Stimulated activated CD8-positive, alpha-beta memory T cell treated with anti-CD3 and anti-CD28 coated beads, Interleukin-4, amount 100 ng/mL, for 24 hours (primary cell): Measurements from ENCODE around the gene POU2F3.

Experiments
- DNase-seq: peaks from one replicate; pipeline ENCODE4 v3.0.0-alpha.2; 2020; ENCODE audit warnings: low read depth

The POU2F3 gene

DNA sequence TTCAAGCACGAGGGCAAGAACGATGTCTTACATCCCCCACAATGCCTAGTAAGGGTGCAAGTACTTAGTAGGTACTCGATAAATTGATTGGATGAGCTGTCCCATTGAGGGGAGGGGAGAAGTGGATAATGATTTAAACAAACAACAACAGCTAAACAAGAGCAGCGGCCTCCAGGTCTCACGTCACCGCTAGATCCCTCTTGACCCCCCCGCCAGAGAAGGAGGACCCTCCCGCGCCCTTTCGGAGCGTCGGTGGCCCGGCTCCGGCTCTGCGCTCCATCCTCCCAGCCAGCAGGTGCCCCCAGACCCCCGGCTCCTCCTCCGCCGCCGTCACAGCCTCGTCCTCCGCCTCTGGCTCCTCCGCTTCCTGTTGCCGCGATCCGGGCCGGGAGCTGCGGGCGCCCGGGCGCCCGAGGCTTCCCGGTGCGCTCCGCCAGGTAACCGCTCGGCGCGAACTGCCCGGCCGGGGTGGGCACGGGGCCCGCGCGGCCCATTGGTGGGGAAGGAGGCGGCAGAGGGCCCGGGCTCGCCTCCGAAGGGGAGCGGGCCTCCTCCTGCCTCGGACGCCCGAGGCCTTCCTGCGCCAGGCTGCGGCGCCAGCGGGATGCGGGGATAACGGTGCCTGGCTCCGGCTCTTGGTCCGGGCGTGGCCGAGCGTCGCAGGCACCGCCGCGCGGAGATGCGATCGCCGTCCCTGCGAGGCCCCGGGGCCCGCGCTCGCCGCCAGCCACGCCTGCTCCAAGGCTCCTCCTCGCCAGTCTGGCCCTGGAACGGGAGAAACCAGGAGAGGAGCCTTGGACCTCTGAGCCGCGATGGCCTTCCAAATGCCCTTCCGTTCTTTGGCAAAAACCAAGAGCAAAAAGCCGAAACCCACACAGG lies 85.2 kb downstream of the POU2F3 start, which contains the start of gene TLCD5:
TLCD5 (plus strand) TSS at position 368 of the 879 bp plus-strand sequence. CDS start 2,143 bp downstream, outside the sequence.
- DNase-seq: no peak

DNA sequence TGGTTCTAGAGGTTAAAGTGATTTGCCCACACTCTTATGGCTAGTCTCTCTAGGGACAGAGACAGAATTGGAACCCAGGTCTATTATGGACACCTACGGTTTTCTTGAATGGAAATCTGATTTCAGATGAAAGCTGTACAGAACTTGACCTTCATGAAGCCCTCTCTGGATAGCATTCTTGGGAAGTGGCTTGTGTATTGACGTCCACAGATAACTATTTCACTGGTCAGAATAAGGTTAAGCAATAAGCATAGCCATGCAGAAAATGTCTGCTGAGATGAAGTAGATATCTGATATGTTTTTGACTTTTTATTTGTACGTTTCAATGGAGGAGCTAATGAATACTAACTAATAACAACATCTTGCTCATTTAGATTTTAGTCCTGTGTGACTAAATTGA lies 86.3 kb downstream of the POU2F3 start:
- no peak for DNase-seq

DNA sequence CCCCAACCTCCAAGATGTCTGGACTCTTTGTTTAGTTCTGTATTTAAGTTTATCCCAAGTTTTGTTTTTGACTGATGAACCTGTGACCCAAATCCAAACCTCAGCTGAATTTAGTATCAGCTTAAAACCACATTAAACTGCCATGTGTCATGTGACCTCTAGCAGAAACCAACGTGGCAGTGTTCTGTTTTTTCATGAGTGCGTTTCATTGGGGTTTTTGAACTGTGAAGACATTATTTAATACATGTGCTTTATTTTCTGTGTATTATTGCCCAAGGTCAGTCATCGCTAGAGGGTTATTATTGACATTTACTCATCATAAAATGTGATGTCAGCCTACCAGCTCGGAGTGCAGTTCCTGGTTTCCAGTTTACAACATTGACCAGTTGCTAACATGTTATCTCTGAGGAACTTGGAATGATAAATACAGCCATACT lies 86.9 kb downstream of the POU2F3 start:
- no peak for DNase-seq

DNA sequence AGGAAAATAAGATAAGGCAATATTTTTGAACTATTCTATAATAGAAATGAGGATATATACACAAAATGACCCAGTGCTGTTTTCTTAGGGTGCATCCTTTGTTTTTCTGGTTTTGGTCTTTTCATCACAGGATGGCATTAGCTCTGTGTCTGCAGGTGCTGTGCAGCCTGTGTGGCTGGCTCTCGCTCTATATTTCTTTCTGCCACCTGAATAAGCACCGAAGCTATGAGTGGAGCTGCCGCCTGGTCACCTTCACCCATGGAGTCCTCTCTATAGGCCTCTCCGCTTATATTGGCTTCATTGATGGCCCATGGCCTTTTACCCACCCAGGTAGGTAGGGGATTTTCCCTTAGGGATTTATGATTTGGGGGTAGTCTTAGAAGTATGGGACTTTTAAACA lies 87.4 kb downstream of the POU2F3 start:
- no peak for DNase-seq

DNA sequence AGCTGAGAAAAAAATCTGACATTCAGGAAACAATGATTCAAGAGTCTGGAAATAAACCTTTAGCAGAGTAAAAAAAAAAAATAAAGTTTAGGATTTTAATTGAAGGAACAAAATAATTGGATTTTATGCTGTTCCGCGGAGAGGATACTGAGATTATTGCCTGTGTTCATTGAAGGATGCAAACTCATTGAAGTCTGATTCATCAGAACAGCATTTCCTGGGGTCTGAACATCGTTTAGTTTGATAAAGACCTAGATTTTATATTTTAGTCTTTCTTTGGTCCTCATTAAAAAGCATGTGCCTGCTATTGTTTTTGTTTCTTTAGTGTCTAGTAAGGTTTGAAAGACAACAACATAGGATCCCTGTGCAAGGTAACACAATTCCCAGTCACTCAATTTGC lies 89.6 kb downstream of the POU2F3 start:
- no peak for DNase-seq

DNA sequence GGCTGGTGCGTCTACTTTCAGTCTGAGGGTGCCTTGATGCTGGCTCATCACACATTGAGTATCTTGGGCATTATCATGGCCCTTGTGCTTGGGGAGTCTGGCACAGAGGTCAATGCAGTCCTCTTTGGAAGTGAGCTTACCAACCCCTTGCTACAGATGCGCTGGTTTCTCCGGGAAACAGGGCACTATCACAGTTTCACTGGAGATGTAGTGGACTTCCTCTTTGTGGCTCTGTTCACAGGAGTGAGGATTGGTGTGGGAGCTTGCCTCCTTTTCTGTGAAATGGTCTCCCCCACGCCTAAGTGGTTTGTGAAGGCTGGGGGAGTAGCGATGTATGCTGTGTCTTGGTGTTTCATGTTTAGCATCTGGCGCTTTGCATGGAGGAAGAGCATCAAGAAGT lies 90.1 kb downstream of the POU2F3 start:
- DNase-seq: no peak

DNA sequence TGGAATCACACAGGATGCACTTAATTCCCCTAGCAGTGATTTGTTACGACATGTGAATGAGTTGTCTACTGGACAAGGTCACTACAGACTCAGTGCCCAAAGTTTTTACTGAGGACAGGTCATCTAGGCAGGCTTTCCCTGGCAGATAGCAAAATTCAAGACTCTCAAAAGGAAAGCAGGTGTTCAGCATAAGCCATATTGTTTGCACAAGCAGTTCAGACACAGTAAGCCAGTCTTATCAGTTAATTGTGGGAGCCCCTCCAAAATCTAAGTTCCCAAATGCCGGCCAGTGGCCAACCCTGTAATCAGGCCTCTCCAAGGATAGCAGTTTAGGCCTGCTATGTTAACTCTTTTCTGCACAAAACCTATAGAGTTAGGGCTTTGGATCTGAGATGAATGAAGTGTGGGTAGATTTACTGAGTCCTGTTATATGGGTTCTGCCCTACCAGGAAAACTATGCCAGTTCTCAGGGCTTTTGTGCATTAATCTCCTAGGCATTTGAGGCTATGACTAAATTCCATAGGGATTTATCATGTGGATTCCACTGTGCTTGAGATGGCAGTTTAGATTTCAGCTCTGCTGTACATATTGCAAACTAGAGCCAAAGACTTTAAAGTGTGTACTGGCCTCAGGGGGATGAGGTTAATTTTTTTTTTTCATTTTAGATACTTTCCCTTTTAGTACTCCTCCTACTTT lies 91.5 kb downstream of the POU2F3 start:
- DNase-seq: no peak

DNA sequence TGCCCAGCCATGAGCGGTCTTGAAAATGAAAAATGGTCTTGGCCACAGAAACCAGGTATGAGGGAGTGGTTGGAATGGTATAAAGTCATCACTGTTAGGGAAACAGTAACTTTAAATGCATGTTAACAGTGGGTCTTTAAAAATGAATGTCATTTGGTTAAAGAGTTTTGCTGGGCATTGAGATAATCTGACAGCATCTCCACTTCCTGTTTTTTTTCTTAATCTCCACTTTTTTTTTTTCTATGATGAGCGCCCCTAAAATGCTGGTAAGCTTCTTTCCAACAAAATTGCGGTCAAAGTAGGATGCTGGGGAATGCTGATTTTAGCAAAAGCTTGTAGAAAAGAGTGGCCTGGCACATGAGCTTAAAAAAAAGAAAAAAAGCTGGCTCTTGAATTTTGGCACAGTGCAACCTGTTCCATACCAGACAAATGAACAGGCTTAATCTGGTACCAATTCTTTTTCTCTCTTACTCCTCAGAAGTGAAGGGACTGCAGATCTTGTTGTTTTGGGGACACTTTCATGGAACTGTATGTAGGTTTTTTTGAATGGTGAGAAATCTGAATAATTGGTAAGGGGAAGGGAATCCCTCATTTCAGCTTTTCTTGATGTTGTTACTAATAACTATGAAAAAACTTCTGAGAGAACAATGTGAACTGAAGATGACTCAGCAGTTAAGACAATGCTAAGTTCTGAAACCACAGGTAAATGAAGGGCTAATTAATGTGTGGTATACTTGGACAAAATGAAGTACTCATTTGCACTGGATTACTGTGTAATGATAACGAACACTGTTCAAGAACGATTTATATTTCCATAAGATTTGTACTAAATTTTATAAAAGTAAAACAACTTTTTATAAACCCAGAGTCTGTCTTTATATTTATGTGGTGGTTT lies 93.1 kb downstream of the POU2F3 start:
- no peak for DNase-seq

DNA sequence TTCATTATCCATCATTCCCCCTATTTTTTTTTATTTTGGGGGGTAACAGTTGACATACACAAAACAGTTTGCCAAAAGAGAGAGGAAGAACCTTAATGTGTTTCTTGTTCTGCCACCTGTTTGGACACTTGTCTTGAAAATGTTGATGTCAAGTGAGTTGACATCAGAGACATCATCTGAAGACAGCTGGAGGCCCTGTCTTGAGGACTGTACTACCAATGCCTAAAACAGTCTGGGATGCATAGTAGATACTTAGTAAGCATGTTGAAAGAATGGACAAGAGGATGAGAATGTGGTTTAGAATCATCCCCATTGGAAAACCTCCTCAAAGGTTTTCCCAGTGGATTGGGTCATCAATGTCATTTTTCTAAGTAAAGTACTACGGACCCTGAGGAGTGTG lies 93.9 kb downstream of the POU2F3 start:
- no peak for DNase-seq

DNA sequence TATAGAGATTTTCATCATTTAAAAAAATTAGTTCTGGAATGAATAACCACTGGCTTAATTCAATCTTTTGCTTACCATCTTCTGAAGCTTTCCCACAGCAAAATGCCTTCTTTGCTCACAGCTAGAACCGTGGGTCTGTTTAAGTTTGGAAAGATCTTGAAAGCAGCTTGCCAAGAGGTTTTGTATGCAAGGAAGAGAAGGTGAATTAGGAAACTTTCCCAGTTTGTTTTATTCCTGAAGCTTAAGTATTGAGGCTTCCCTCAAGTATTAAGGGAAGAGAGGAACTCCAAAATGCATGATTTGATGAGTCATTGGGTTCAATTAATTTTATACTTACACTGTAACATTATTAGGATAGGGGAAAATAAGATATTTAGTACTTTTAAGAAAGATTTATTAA lies 94.4 kb downstream of the POU2F3 start:
- DNase-seq: no peak

DNA sequence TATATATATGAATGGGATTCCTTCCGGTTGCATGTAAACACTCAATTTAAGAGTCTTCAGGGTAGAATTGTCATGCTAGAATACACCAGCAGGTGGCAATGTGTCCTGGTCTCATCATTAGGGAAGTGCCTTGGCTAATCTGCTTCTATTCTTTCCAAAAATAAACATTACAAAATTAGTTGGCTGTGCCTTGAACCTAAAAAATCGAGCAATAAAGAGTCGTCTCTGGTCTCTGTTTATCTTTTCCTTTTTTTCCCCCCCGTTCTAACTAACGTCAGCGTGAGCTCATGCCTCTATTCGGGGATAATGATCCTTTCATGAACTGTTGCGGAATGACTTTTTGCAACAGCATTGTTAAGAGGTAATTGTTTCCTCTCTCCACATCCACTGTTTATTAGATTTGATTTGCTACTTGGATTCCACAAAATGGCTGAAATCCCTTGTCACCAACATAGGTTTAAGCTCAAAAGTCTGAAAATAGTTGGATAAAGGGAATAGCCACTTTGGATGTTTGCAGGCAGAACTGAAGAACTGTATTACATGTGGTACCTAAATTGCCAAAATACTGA lies 95.0 kb downstream of the POU2F3 start:
- DNase-seq: no peak

DNA sequence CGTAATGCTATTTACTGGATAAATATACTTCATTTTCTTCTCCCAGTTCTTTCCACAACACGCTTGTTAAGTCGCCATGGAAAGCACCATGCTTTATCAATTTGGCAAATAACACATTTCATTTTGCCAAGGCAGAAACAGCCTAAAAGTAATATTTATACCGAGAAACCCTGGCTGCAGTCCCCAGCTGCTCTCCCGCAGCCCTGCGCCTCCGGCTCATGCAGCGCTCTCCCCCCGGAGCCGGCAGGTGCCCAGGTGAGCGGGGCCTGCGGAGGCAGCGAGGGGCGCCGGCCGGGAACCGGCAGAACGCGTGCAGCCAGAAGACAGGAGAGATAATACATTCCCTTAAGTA lies 95.6 kb downstream of the POU2F3 start:
- no peak for DNase-seq

DNA sequence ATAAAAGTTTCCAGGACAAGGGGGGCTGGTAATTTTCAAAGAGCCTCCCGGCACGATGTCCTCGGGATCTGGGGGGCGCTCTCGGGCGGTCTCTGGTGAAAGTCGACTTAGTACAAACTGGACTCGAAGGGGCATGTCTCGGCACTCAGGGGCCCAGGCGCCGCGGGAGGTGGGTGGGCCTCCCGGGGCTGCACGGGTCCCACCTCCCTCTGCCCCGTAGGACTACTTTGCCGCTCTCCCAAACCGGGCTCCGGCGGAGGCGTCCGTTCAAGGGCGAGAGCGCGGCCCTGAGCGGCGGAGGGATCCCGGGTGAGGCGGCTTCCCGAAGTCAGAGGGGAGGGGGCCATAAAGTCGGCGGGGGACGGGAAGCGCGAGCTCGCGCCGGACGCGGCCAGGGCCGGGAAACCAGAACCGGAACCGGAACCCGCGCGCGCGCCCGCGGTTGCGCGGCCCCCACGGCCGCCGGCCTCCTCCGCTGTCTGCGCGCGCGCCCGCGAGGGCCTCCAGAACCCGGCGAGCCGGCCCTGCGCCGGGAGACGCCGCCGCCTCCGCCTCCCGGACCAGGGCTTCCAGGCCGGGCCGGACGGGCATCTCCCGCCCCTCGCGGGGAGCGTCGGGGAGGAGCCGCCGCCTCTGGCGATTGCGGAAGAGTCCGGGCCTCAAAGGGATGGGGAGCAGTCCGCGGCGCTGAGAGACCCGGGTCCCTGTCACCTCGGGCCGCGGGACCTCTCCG lies 96.1 kb downstream of the POU2F3 start, which contains the start of gene ARHGEF12:
ARHGEF12 (plus strand) TSS at position 506 of the 733 bp plus-strand sequence. CDS start 831 bp downstream, outside the sequence.
- DNase-seq: peak; percentile 77

DNA sequence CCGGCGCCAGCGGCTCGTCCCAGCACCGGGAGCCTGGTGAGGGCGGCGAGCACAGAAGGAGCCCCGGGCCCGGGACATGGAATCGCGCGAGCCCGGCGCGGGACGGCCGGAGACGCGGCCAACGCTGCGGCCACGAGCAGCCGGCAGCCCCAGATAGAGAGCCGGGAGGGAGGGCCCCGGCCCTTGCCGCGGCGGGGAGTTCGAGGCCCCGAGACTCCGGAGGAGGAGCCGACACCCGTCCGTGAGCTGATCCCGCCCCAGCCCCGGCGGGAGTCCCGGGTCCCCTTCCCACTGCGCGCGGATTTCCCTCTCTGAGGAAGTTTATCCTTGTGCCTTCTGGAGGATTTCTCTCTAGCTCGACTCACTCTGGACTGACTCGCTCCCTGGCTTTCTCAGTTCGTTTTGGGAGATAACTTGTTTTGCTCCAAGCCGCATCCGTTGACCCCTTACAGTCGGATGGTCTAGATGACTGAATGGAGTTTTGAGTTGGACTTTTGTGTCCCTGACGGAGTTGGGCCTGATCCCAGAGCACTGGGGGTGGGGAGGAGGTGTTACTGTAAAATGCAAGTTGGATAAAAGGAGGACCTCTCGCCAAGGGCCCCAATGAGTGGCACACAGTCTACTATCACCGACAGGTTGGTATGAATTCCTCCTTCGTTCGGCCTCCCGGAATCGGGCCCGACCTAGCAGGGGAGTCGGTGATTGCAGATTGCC lies 96.9 kb downstream of the POU2F3 start:
- no peak for DNase-seq

DNA sequence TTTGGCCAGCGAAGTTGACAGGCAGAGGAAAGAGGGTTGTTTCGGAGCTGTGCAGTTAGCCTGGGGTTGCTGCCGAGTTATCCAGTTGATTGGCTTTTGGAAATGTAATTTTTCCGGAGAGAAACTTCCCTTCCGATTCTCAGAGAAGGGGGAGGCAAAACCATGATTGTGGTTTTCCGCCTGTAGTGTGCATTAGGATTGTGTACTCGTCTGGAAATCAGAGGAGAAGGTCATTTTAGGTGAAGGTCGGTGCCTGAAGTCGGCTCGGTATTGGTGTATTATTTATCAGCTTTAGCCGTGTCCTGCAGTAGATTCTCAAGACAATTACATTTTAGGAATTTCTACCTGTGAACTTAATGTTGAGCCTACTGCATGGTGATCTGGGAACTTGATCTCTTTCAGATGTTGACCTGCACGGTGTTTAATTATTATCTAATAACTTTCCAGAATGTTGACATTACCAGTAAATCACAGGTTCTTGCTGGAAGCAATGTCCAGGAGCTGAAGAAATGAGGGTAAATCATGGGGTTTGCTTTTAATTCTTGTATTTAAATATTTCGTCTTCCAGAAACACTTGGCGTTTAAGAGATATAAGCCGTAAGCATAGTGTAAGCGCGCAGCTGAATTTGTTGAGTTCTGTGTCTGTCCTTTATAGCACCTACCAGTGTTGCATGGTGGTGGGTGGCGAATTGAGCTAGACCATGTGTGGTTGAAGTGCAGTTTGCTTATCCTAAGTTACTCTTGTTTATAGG lies 97.6 kb downstream of the POU2F3 start:
- DNase-seq: no peak

DNA sequence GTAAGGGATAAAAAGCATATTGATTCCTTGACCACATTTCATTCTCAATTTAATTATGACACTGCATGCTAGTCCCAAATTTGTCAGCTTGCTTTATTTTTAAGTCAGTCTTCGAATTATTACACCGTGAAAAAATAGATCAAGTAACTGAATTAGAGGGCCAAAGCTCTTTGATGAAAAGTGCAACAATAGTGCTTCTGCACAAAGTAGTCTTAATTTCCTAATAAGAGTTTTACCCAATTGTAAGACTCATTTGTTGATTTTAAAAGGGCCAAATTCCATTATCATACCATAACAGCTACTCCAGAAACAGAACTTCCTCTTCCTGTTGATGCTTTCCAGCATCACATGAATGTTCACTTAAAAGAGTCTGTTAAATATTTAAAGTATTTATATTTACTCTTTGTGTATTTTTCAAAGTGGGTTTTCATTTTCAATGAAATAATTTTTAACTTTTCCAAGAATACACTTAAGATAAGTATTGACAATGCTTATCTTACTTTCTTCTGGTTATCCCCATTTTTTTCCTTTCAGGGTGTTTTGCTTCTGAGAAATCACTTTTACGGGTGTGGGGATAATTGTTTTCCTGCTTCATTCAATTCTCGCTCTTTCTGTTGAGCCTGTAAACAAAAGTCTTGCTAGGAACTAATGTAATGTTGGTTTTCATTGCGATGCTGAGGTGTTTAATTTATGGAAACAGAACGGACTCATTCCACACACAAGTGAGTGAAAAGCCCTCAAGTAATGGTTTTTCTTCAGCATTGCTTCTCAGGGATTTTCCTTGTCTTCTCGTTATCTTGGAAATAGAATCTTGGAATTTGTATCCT lies 98.4 kb downstream of the POU2F3 start:
- DNase-seq: no peak

DNA sequence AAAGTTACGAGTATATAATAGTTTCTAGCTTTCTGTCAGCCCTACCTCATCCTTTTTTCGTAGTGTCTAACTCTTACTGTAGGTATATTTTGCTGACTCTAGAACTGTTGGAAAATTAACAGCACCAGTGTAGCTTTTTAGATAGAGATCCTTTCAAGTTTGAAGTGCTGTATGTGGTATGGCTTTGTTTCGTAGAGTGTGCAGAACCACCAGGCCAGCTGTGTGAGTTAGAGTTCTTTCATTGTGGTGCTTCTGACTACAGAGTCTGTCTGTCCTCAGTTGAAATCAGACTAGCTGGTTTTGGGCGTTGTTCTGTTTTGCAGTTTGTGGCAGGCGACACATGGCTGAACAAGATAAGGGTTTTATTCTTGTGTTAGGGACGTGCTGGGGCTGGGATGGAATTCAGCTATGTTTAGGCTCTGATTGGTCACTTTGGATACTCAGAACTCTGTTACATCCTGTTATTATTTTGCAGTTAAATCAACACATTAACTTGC lies 99.5 kb downstream of the POU2F3 start:
- DNase-seq: no peak

DNA sequence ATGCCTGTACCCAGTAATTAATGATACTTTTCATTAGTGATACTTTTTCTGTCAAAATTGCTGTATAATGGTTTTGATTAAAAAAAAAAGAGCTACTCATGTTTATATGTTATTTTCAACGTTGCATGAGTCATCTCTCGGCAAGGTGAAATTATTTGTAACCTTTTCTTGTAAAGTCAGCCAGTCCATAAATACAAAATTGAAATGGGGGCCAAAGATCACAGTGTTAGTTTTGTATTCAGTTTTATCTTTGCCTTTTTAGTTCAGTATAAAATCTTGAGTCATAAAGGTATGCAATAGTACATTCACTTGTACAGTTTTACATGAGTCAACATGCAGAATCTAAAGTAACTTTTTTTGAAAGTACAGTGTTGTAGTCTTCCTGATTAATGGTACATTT lies 100.6 kb downstream of the POU2F3 start:
- DNase-seq: no peak

DNA sequence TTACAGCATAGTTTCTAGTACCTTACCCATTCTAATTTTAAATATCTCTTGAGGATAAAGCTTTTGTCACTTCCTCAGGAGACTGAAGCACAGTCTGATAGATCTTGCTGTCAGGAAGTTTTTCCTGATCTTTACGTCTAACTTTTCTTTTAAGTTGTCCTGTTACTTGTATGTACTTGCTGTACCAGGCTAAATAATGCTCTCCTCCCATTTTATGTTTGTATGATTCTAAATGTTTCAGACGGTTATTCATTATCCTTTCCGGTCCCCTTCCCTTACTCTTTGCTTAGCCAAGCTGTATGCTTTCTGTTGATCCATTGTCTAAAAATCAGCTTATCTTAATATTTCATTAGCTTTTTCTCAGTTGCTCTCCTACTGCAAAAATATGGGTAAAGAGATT lies 102.3 kb downstream of the POU2F3 start:
- DNase-seq: no peak
